HG03108 (cell line): ENCODE data around the gene TSPY9.
"Not testable (repeated sequence)": the region's sequence is repeated elsewhere in the genome, so short reads cannot be mapped to it uniquely, and the experiment has no call there.

Experiments used
- ATAC-seq: cut with Tn5 transposase; IDR thresholded peaks from one replicate; pipeline ENCODE4 v1.9.1; 2021; ENCODE audit warnings: moderate library complexity; ENCODE audit not compliant: unreplicated experiment

Gene TSPY9

GRCh38 chrY:9486967-9487366, at the start of gene TSPY9:
Gene TSPY9 (plus strand): TSS chrY:9487267. CDS start chrY:9487313, 46 bp downstream.
- ATAC-seq: not testable (repeated sequence)

GRCh38 chrY:9466655-9467054, 20.4 kb upstream of the TSPY9 start, which contains the start of gene TSPY1:
Gene TSPY1 (plus strand): TSS chrY:9466955. CDS start chrY:9467001, 46 bp downstream.
- not testable (repeated sequence) for ATAC-seq

- not testable (repeated sequence) for ATAC-seq
These were observed 17.3 kb downstream of the TSPY9 start for GRCh38 chrY:9504396-9504795.

GRCh38 chrY:9516287-9516686, 29.2 kb downstream of the TSPY9 start:
- ATAC-seq: not testable (repeated sequence)

- ATAC-seq: not testable (repeated sequence)
These were observed 40.5 kb downstream of the TSPY9 start, which contains the start of gene TSPY10 for GRCh38 chrY:9527580-9527979. Gene TSPY10 (plus strand): TSS chrY:9527880. CDS start chrY:9527926, 46 bp downstream.
